Ectodermal cell (in vitro differentiated cells): ENCODE data around the gene HCN4.

ENCODE experiments used
- H3K27ac ChIP-seq: 2 replicates; pipeline ENCODE4 v1.7.0; 2013; ENCODE audit warnings: mild to moderate bottlenecking, low read depth, low read length; ENCODE audit not compliant: insufficient read depth, poor library complexity, severe bottlenecking
- H3K27me3 ChIP-seq: 2 replicates; pipeline ENCODE4 v1.7.0; 2013; ENCODE audit warnings: mild to moderate bottlenecking, low read length; ENCODE audit not compliant: insufficient read depth, control insufficient read depth, poor library complexity, severe bottlenecking
- H3K36me3 ChIP-seq: one replicate; pipeline ENCODE4 v1.7.0; 2013; ENCODE audit warnings: low read length; ENCODE audit not compliant: control insufficient read depth, insufficient read depth
- H3K4me1 ChIP-seq: one replicate; pipeline ENCODE4 v1.7.0; 2013; ENCODE audit warnings: low read length; ENCODE audit not compliant: control insufficient read depth, insufficient read depth
- H3K4me3 ChIP-seq: 2 replicates; pipeline ENCODE4 v1.7.0; 2013; ENCODE audit warnings: low read depth, low read length, control low read depth; ENCODE audit not compliant: insufficient read depth
- H3K9me3 ChIP-seq: 2 replicates; pipeline ENCODE4 v1.7.0; 2013; ENCODE audit warnings: mild to moderate bottlenecking, low read length, moderate library complexity; ENCODE audit not compliant: control insufficient read depth
- WGBS, 2 experiments: methylation state at CpG; one replicate each; pipeline ENCODE4 v1.1.7; 2013; ENCODE audit warnings: missing lambda C conversion rate in 2 of 2; 5-methylcytosine and 5-hydroxymethylcytosine counted together

Gene HCN4

DNA sequence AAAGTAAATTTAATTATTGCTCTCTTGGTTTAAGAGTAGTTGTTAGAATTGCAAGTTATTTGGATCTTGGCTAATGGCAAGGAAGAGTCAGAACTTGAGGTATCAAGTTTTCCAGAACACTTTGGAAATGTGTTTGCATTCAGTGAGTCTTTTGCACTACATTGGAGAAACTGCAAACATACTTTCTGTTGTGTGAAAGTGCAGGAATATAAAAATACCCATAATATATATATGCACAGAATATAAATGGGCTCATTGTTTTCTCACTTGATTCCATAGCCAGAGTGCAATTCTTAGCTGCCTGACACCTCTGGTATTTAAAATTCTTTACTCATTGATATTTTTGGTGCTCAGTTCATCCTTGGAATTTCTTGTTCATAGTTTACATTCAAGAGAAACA, 92.9 kb downstream of the HCN4 start:
- Histone ChIP-seq H3K36me3 (peaks cover 13% of the 10 kb centered on the region), H3K27ac (no peak overlapping the region), H3K4me3 (no peak overlapping the region)

DNA sequence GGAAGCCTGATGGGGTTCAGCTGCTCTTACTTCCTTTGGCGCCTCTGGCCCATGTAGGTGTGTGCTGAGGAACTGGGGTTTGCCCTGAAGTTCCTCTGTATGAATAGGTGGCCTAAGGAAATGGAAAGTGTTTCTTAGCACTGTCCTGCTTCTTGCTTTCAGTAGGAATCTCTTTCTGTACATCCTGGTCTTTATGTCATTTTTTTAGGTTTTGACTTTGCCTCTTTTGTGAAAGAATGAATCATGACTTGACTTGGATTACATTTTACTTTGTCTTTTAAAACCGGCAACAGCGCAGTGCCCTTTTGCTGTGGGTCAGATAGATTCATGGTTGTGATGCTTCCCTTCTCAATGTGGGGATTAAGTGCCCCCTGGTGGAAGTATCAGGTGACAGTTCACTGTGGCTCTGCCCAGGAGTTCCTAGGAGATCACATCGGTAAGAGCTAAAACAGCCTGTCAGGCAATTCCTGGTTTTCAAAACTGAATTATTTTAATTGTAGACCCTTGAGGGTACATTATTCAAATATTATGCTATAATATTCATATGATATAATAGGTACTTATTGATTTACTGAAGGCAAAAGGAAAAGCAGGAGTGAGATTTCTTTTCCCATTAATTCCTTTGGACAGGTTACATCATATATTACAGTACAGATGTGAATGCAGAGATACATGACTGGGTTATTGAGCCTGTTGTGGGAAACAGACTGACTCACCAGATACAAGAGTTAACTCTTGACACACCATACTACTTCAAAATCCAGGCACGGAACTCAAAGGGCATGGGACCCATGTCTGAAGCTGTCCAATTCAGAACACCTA, 95.4 kb downstream of the HCN4 start:
- no peak overlapping the region for H3K4me3 ChIP-seq
- no peaks in the 10 kb centered on the region for H3K4me1 ChIP-seq
- H3K36me3 ChIP-seq: peaks cover 7% of the 10 kb centered on the region
- H3K9me3 ChIP-seq: no peaks in the 10 kb centered on the region
- no peaks in the 10 kb centered on the region for H3K27me3 ChIP-seq
- 55 to 65% methylated on average over 5 of the region's 5 CpGs for WGBS, 2 experiments
- H3K27ac ChIP-seq: no peak overlapping the region

More for the DNA sequence above, 92.9 kb downstream of the HCN4 start:
- Histone ChIP-seq H3K27me3 (no peaks in the 10 kb centered on the region), H3K4me1 (no peaks in the 10 kb centered on the region), H3K9me3 (no peaks in the 10 kb centered on the region)

- no peaks in the 10 kb centered on the region for H3K4me1 ChIP-seq
- H3K9me3 ChIP-seq: no peaks in the 10 kb centered on the region
- H3K27me3 ChIP-seq: no peaks in the 10 kb centered on the region
- peaks cover 13% of the 10 kb centered on the region for H3K36me3 ChIP-seq
- H3K27ac ChIP-seq: no peak overlapping the region
- no peak overlapping the region for H3K4me3 ChIP-seq
- 97 to 99% methylated on average over 3 of the region's 3 CpGs for WGBS, 2 experiments
Observed at GRCh38 chr15:73270366-73271097, 98.2 kb downstream of the HCN4 start.
